GM21367 (cell line): ENCODE data around the gene PNLDC1.

Experiments
- ATAC-seq: cut with Tn5 transposase; IDR thresholded peaks from one replicate; pipeline ENCODE4 v1.9.1; 2021; ENCODE audit not compliant: unreplicated experiment

Gene PNLDC1

GRCh38 chr6:159800141-159800865 lies at the start of gene PNLDC1:
TSS of gene PNLDC1 (plus strand) at chr6:159800276. CDS start at chr6:159800308, 32 bp downstream.
- no peak for ATAC-seq

GRCh38 chr6:159751448-159751847 lies 48.6 kb upstream of the PNLDC1 start:
- no peak for ATAC-seq

- ATAC-seq = no peak
Observed at GRCh38 chr6:159753081-159753872, 46.8 kb upstream of the PNLDC1 start.

- no peak for ATAC-seq
Observed at GRCh38 chr6:159754401-159754800, 45.7 kb upstream of the PNLDC1 start.

GRCh38 chr6:159754959-159755914 lies 44.8 kb upstream of the PNLDC1 start:
- no peak for ATAC-seq

GRCh38 chr6:159756508-159756907 lies 43.6 kb upstream of the PNLDC1 start:
- ATAC-seq = no peak

GRCh38 chr6:159758031-159759001 lies 41.8 kb upstream of the PNLDC1 start:
- ATAC-seq = no peak

GRCh38 chr6:159759645-159760044 lies 40.4 kb upstream of the PNLDC1 start:
- no peak for ATAC-seq

- ATAC-seq = no peak
Observed at GRCh38 chr6:159760602-159761057, 39.4 kb upstream of the PNLDC1 start.

- peak; percentile 0 for ATAC-seq
Observed at GRCh38 chr6:159761129-159761872, 38.8 kb upstream of the PNLDC1 start.

- peak; percentile 95 for ATAC-seq
Observed at GRCh38 chr6:159761873-159762680, 38.0 kb upstream of the PNLDC1 start, which contains the start of gene ACAT2. TSS of gene ACAT2 (plus strand) at chr6:159762045. CDS start at chr6:159762088, 43 bp downstream.

GRCh38 chr6:159762681-159763293 lies 37.3 kb upstream of the PNLDC1 start:
- ATAC-seq = peak; percentile 6

GRCh38 chr6:159766906-159767305 lies 33.2 kb upstream of the PNLDC1 start:
- ATAC-seq = no peak

- ATAC-seq = no peak
Observed at GRCh38 chr6:159769470-159769869, 30.6 kb upstream of the PNLDC1 start.

GRCh38 chr6:159772196-159772595 lies 27.9 kb upstream of the PNLDC1 start:
- no peak for ATAC-seq

- no peak for ATAC-seq
Observed at GRCh38 chr6:159777240-159777904, 22.7 kb upstream of the PNLDC1 start.

- no peak for ATAC-seq
Observed at GRCh38 chr6:159778131-159778530, 21.9 kb upstream of the PNLDC1 start.
